DMS153 (cell line): ENCODE data around the gene TLL1.

Experiments used
- DNase-seq: peaks from one replicate; lab custom pipeline; 2025; lab: John Stamatoyannopoulos, UW

The TLL1 gene

DNA sequence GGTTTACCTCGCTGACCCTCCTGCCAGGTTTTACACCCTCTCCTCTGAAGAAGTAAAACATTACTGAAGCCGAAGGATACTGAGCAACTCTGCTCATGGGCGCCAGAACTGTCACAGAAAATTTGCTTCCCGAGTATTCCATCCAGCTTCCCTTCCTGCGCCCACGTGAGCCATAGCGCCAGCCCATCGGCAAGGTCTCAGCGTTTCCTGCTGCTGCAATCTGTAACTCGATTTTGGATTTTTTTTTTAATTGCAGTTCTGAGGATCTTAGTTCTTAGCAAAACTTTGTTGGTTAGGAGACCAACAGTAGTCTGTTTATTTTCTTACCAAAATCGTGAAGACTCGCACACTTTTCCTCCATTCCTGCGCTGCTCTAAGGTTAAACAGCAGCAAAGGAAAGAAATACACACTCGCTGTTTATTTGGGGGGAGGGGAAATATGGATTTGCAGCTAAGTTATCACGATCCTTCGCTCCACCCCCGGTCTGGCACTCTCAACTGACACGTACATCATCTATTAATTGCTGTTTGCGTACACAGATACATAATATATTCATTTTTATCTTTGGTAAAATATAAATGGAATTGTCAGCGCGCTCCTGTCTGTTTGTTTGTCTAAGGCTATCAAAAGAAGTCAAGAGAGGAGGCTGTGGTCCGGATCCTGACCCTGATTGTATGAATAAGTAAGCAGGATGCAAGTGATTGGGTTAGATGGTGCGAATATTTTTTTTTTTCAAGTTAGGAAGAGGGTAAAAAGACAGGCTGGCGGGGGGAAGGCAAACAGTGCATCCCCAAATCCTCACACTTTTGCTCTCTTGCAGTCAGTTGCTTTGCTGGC lies at the start of gene TLL1:
TSS of gene TLL1 (plus strand) at position 777 of the 837 bp plus-strand sequence. CDS start 668 bp downstream, outside the sequence.
- no peak for DNase-seq

DNA sequence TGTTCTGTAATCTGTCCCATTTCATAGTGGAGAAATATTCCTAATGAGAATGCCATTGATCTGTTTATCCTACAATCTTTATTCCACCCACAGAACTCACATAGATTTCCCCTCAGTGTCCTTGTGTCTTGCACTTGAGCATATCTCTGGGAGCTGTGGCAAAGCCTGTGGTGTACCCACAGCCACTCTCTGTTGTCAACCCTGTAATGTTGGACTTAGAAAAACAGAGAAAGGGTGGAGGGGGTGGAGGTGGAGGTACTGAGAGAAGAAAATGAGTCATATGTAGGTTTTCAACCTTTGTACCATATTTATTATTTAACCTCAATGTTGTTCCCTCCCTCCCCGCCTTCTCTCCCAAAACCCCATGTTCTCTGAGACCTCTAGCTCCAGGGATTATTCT lies 46.9 kb upstream of the TLL1 start:
- DNase-seq: no peak

DNA sequence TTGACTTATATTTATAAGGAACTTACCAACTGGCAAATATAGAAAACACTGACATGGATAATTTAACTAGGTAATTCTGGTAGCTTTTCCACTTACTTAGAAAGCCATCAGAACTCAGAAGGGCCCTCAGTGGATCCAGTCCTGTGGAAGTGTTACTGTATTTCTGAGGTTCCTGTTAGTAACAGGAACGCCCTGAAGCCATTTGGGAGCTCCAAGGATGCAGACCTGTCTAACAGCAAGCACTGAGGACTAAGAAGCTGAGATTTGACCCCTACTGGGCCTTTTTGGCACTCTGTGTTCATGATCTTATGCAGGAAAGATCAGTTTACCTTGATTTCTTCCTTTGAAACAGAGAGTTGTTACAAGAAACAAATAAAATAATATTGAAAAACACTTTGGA lies 46.0 kb upstream of the TLL1 start:
- DNase-seq: no peak

DNA sequence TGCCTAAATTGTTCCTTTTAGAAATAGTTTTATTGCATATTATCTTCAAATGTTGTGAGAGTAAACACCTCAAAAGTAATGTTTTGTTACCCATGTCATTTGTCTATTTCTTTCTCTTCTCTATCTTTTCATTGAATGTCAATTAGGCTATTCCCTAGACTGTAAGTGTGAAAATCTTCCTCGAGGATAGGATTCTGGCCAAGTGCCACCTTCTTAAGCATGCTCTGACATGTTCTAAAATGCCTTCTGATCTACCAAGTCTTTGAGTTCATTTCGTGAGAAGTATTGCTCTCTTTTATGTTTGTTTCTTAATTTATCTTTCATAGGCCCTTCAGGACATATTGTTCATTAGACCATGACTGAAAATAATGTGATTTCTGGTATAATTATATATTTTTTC lies 44.1 kb upstream of the TLL1 start:
- no peak for DNase-seq

DNA sequence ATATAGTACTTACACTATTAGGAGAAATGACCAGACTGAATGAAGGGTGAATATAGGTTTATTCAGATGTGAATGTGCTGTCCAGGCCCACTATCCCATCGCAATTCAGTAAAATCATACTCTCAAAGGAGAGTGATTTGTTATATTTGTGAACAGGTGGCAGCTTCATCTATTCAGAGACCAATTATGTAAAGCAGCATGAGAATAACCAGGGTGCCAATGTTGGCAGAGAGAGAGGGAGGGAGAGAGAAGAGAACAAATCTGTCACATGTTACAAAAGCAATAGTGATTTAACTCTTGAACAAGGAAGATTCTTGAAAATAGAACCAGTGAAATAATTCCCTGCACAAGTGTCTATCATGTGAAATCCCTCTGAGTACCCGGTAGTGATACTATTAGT lies 38.9 kb upstream of the TLL1 start:
- no peak for DNase-seq

DNA sequence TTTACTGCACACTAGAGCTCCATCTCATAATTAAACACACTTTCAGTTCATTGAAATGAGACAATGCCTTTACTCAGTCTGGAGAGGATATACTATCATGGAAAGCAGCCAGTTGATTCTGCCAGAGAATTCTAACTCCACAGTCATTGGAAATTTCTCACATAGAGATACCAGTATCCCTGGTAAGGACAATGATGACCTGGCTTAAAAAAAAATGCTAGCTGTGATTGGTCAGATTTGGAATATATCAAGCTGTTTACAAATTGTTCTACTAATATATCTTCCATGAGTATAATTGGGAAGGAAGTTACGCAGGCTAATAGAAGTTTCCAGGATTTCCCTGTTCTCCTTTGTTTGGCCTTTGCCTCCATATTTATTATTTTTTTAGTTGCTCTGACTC lies 34.5 kb upstream of the TLL1 start:
- no peak for DNase-seq

DNA sequence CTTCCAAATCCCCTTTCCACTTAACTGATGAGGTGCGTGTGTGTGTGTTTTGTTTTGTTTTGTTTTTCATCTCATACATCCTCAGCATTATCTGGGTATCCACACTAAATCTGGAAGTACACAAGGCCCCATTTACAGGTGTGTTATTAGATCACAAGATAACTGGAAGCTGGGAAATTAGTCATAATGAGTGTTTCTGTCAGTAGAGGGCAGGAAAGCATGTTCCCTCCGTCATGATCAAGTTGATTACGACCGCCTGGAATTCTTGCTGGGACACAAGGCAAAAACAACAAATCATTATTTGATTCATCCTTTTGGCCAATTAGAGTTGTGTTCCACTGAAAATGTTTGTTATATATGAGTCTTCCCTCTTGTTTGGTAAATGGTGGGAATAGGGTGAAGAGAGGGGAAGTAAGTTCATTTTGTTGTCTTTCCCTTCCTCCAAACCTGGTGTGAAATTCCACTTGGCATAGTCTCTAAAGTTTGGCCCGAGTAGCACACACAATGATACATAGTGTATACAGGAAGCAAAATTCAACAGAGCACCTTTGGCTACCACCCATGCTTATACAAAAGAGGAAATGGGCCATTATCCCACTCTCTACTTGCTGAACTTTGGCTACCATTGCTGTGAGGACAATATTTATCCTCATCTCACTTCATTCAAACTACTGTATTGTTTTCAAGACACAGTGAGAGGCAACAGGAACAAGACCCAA lies 33.3 kb upstream of the TLL1 start:
- no peak for DNase-seq

DNA sequence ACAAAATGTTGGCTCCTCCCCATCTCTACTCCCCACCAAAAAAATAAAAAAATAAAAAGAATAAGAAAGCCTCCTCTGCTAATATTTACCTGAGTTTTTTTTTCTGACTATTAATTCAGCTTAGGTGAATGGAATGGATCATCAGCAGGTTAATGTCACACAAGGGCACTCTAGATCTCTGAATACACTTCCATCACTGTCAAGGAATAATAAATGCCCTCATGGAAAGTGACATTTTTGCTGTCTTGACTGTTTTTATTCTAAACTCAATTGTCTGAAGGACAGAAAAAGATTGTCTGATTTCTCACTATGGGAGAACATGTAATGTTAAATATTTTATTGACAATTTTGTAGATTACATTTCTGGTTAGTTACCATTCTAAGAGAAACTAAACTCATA lies 30.4 kb upstream of the TLL1 start:
- DNase-seq: no peak

DNA sequence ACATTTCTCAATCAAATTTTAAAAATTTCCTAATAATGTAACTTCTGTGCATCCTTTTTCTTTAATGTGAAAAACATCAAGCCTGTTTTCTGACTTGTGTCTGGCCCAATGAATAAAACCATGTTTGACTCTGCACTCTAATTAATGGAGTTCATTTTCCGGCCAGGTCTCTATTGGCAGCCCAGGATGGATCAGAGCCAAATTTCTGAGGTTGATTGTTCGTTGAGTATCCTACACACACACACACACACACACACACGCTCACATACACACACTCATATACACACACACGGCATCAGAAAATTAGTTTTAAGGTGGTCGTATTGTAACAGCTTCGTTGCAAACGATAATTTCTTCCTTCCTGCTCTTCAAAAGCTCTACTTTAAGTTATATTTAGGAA lies 28.9 kb upstream of the TLL1 start:
- no peak for DNase-seq

DNA sequence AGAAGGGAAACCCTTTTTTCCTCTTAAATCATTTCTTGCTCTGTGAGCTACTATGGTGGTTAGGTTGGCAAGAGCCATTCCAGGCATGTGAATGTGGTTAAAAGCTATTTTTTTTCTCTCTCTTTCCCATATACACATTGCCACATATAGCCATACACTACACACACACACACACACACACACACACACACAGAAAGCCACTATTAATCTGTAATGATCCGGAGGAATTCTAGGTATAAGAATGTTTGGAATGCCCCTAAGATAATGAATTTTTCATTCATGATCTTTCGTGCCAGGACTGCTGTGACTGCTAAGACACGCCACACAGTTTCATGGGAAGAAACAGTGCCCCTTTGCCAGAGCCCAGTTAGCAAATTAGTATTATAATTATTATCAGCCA lies 21.8 kb upstream of the TLL1 start:
- DNase-seq: no peak

DNA sequence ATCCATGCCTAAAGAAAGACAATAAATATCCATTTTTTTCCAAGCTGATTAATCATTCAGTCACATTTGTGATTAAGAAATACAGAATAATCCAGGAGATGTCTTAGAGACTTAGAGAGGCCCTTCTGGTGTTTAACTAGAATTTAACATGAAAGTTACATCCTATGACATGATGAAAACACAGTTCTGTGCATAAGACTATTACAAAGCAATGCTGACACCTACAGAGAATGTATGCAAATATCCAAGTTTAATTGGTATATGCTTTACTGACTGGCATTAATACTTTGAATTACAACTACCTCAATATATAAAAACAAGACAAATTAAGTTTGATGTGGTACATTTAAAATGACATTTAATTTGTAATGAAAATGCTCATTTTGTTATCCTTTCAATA lies 17.8 kb upstream of the TLL1 start:
- no peak for DNase-seq

DNA sequence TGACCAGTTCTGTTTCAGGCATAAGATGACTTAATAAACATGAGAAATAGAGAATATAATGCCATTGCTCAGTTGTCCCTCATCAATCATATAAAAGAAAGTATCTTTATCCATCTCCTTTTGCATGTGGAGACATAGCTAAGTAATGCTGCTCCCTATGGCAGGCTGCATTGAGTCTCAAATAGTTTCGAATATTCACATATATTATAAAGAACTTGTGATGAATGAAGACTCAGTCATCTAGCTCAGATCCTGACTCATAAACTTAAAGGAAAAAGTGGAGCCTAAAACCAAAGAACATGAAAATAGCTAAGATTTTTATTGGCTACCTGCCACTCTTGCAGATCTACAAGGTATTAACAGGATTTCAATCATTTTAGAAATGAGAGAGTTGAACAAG lies 11.7 kb upstream of the TLL1 start:
- no peak for DNase-seq

DNA sequence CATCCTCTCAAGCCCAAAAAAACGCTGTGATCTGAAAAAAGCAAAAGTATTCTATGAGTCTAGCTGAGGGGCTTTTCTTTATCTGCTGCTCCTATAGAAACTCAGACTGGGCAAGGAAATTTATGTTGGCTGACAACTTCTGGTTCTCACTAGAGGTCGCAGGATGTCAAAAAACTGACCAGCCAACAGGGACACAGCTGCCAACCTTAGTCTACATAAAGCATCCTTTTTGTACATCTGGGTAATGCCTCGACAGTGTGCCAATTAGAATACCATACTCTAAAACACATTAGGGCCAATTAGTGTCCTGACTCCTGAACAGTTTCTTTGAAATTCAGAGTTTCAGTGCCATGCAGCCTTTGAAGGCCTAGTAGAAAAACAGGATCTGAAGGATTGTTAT lies 8.8 kb upstream of the TLL1 start:
- no peak for DNase-seq

DNA sequence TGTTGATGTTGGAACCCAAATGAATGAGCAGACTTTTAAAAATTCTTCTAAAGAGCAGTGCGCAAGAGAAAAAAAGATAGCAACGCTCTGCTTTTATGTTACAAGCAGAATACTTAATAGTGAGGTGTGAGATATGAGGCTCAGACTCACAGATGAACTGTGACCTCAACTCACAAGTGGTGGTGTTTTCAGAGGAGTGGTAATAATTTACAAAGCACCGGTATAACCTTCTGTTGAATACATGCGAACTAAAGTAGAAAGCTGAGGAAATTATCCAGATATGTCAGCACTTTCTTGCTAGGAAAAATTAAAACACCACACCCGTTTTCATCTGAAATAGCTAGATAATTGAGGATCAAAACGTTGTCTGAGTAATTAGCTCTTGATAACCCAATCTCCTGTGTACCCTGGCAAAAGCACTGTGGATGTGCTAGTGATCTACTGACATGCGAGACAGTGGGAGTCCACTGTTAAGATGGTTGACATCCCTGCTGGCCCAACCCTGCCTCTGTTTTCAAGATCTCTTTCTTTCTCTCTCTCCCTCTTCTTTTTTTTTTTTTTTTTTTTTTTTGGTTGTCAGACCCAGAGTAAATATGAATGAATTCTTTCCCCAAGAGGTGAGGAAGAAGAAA lies 6.9 kb upstream of the TLL1 start:
- no peak for DNase-seq

DNA sequence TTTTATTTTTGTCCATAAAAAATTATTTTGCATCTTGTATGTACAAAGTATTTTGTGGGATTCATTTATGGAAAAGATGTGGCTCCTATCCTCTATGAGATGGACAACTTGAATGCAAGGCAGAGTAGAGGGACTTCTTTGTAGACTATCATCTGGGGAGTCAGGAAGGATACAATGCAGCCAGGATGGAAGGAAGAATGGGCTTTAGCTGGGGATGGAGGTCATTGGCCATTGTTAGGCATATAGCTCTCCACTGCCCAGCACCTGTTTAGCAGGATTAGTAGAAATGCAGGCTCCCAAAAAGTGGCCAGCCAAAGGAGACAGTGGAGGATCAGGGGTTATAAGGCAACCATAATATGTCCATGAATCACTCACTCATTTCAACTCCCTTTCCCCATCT lies 5.1 kb upstream of the TLL1 start:
- DNase-seq: no peak

DNA sequence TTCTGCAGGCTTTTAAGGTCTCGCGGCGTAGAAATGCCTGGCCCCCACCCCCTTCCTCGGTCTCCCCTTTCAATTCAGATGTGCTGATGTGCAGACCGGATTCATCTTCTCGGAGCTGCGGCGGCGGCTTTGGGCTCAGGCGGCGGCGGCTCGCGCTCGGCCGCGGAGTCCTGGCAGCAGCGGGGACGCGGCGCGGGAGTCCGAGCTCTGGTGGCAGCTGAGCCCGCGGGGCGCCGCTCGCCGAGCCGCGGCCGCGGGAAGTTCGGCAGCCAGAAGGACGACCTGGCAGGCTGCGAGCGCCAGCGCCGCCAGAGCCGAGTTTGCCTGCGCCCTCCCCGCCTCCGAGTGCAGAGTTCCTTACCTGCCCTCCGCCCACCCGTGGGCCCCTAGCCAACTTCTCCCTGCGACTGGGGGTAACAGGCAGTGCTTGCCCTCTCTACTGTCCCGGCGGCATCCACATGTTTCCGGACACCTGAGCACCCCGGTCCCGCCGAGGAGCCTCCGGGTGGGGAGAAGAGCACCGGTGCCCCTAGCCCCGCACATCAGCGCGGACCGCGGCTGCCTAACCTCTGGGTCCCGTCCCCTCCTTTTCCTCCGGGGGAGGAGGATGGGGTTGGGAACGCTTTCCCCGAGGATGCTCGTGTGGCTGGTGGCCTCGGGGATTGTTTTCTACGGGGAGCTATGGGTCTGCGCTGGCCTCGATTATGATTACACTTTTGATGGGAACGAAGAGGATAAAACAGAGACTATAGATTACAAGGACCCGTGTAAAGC lies 448 bp downstream of the TLL1 start:
- DNase-seq: no peak

DNA sequence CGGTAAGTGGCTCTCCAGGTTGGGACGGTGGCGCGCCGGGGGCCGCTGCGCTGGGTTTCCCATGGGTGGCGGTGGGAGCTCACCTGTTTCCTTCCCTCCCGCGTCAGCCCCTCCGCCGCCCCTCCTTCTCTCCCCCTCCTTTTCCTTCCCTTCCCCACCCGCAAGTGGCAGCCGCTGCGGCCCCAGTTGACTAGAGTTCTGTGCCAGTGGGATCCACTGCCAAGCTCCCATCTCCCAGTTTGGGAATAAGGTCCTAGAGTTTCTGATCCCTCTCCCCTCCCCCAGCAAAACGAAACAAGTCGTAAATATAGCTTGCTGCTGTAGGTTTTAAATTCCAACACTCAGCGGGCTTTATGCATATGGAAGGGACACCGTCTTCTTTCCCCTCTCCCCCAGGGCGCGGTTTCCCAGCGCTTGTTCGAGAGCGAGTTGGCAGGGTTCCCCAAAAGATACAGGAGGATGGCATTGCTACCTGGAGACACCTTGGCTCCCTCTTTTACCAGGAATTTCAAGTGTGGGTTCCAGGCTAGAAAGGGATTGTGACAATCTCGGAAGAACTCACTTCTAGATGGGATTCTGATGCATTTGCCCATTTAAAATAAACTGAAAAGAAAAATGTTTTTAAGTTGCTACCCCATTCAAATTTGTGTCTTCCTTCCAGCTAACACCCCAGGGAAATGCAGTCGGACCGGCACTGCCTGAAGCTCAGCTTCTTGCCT lies 1.2 kb downstream of the TLL1 start:
- no peak for DNase-seq

DNA sequence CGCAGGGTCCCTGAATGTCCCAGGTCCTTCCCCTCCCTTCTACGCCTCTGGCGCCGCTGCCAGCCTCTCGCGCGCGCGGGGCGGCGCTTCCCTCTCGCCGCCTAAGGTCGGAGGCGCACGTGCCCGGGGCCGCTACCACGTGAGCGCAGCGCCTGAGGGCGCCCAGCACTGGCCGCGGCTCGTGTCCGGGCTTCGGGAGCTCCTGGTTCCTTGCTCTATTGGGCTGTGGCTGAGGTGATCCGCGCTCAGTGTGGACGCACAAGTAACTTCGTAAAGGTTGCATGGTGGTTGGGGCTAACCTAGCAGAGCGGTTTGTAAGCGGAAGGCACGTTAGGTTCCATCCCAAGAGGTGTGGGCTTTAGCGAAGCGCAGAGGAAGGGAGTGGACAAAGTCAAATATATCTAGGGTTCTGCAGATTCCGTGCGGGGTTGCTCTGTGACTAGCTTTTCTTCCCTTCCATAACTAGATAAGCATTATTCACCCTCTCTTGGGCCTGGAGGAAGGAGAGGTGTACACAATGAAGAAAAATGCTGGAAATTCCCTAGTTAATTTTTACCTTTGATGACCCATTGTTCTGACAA lies 1.8 kb downstream of the TLL1 start:
- DNase-seq: no peak

DNA sequence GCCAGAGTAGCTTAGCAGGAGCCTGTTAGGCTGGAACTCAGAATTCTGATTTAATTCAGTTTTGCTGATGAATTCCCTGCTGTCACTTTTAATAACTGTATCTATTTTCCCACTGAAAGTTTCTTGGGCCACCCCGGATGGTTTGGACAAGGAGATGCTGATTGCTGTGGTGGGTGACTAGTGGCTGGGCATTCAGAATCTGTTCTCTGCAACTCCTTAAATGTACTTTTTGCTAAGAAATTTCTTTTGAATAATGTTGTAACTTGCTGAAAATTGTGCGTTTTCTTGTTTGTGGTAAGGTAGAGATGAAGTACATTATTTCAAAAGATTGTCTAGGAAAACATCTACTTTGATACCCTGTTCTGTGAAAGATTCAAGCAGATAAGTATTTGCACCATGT lies 2.4 kb downstream of the TLL1 start:
- DNase-seq: no peak

DNA sequence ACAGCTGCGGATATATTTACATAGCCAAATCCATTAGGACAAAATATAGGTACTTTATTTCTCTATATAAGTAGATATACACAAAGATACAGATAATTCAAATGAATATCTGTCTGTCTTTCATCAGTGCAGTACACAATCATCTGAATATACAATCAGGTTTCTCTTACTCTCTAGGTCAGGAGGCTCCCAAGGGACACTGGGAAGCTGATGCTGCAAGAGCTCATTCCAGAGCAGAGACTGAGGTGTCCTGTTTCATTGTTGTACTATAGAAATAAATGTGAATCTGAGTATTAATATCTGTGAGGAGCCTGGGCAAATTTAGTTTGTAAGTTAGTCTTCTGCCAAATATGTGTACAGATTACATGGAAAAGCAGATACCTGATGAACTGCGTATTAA lies 4.2 kb downstream of the TLL1 start:
- DNase-seq: no peak

DNA sequence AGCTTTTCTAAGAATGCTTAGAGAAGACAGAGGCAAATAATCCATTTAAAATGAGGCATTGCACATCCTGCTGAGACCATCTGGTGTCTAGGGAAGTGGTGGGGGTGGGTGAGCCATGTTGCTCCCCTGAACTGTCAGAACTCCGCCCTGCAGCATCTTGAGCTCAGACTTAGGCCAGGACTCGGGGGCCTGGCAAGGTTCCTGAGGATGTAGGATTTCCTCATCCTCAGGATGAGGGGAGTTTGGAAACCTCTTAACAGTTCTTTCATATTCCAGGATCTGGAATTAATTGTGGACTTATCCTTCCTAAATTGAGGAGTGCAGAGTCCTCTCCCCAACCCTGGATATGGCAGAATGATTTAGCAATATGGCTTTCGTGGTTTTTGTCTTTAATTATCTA lies 6.6 kb downstream of the TLL1 start:
- DNase-seq: no peak
